Left ventricle myocardium inferior (tissue), 1 donor: ENCODE measurements around the gene CAMSAP3. TPM values are rescaled to one million over a fixed set of nuclear protein-coding genes. Genes with fewer than 3 reads are reported as not detected.

ENCODE experiments used
- DNase-seq: peaks from one replicate; pipeline ENCODE4 v3.0.0-alpha.2; 2020
- H3K27ac ChIP-seq: fragments of 200-600 bp; replicated peaks from 2 replicates; pipeline ENCODE4 v1.8.0; 2021
- H3K27me3 ChIP-seq: fragments of 200-600 bp; 2 replicates; pipeline ENCODE4 v1.8.0; 2021; ENCODE audit warnings: low read depth
- H3K36me3 ChIP-seq: fragments of 200-600 bp; 2 replicates; pipeline ENCODE4 v1.8.0; 2021
- H3K4me1 ChIP-seq: fragments of 200-600 bp; 2 replicates; pipeline ENCODE4 v1.8.0; 2021
- H3K4me3 ChIP-seq: fragments of 200-600 bp; 2 replicates; pipeline ENCODE4 v1.8.0; 2021; ENCODE audit warnings: mild to moderate bottlenecking, moderate library complexity
- H3K9me3 ChIP-seq: fragments of 200-600 bp; replicated peaks from 2 replicates; pipeline ENCODE4 v1.8.0; 2021
- intact Hi-C: fragments of 100-400 bp; cut with micrococcal nuclease; formaldehyde crosslinking; loops from one replicate; pipeline ENCODE4 v1.11.0; 2022
- total RNA-seq: library from RNA; stranded (reverse); fragmentation: NEBNext Ultra II Directional; extraction: Animal tissue kit (Norgen Biotek cat#: 25700); gene quantifications from one replicate; pipeline ENCODE4 v1.2.1, GENCODE V29; 2021
- TF ChIP-seq, protein P1 (sequence below): fragments of 200-600 bp; IDR thresholded peaks from 2 replicates; pipeline ENCODE4 v1.8.0; 2021; ENCODE audit warnings: antibody characterized with exemption, mild to moderate bottlenecking, borderline replicate concordance
- donor health status: DM: no; HTN: yes; CAD: no; lungs with severe emphysema.

Gene CAMSAP3
- total RNA-seq, 1 donor from 2014 or later, result 0.60 TPM

DNA sequence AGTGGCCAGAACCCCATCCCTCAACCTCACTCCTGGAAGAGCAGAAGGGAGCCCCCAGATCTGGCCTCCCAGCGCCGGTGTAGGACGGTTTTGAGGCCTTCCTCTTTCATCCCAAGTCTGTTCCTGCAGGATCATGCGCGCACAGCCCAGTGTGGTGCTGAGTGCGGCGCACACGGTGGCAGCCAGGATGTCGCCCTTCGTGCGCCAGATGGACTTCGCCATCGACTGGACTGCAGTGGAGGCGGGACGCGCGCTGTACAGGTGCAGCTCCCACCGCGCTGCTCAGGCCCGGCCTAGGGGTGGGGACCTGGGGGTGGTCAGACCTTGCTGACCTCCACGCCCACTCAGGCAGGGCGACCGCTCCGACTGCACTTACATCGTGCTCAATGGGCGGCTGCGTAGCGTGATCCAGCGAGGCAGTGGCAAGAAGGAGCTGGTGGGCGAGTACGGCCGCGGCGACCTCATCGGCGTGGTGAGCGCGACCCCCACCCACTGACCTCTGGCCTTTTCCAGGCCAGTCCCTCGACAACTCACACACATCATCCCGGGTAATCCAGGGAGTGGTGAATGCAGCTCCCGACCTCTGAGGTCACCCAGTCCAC lies 45.4 kb upstream of the CAMSAP3 start:
- peaks cover 32% of the 10 kb centered on the region for H3K36me3 ChIP-seq
- no peak for DNase-seq

DNA sequence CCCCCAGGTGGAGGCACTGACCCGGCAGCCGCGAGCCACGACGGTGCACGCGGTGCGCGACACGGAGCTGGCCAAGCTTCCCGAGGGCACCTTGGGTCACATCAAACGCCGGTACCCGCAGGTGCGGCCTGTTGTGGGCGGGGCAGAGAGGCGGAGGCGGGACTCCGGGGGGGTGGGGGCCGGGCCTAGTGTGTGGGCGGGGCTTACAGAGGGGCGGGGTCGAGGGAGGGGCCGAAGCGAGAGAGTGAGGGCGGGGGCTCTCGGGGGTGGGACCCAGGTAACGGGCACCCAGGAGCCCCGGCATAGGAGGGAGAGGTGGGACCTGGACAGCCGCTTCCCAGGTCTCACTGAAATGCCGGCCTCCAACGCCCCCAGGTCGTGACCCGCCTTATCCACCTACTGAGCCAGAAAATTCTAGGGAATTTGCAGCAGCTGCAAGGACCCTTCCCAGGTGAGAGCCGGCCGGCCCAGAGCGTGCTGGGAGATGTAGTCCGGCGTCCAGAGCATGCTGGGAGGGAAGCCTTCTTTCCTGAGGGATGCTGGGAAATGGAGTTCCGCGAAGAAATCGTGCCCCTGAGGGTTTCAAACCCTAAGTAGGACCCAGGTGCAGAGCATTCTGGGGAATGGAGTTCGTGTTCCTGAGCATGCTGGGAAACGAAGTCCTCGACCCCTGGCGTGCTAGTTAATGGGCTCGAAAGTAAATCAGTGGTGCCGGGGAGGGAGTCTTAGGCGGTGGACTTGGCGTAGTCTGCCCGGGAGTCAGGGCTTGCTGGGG lies 44.5 kb upstream of the CAMSAP3 start:
- intact Hi-C loops, result no loop called here
- H3K9me3 ChIP-seq, result no peaks in the 10 kb centered on the region

More for the DNA sequence above, 45.4 kb upstream of the CAMSAP3 start:
- intact Hi-C loops, result no loop called here
- Histone ChIP-seq H3K9me3 (no peaks in the 10 kb centered on the region), H3K27me3 (no peaks in the 10 kb centered on the region), H3K4me1 (peaks cover 3% of the 10 kb centered on the region), H3K27ac (no peak overlapping the region), H3K4me3 (no peak overlapping the region)
- TF ChIP-seq, protein P1, sequence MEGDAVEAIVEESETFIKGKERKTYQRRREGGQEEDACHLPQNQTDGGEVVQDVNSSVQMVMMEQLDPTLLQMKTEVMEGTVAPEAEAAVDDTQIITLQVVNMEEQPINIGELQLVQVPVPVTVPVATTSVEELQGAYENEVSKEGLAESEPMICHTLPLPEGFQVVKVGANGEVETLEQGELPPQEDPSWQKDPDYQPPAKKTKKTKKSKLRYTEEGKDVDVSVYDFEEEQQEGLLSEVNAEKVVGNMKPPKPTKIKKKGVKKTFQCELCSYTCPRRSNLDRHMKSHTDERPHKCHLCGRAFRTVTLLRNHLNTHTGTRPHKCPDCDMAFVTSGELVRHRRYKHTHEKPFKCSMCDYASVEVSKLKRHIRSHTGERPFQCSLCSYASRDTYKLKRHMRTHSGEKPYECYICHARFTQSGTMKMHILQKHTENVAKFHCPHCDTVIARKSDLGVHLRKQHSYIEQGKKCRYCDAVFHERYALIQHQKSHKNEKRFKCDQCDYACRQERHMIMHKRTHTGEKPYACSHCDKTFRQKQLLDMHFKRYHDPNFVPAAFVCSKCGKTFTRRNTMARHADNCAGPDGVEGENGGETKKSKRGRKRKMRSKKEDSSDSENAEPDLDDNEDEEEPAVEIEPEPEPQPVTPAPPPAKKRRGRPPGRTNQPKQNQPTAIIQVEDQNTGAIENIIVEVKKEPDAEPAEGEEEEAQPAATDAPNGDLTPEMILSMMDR, result no peak

DNA sequence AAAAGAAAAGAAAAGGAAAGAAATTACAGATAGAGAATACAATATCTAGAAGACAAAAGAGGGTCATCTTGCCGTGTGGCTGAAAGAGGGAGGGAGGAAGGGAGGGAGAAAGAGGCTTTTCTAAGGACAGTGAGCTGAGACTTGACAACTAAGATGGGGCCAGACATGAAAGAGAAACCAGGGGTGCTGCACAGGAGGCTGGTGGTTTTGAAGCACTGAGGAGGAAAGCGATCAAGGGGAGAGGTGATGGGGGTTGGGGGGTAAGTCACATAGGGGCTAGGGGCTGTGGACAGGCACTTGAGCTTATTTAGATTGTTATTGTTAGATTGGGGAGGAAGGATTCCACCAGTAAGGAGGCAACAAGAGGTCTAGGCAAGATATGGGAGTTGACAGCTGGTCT lies 42.9 kb upstream of the CAMSAP3 start:
- Histone ChIP-seq H3K36me3 (peaks cover 56% of the 10 kb centered on the region), H3K27me3 (no peaks in the 10 kb centered on the region)
- intact Hi-C loops, result no loop called here

More for the DNA sequence above, 44.5 kb upstream of the CAMSAP3 start:
- Histone ChIP-seq H3K27me3 (no peaks in the 10 kb centered on the region), H3K27ac (peak overlapping the region; percentile 46), H3K36me3 (peaks cover 40% of the 10 kb centered on the region), H3K4me3 (peak overlapping the region; percentile 60), H3K4me1 (peaks cover 3% of the 10 kb centered on the region)
- DNase-seq, result peak; percentile 62
- TF ChIP-seq, protein P1, result no peak

DNA sequence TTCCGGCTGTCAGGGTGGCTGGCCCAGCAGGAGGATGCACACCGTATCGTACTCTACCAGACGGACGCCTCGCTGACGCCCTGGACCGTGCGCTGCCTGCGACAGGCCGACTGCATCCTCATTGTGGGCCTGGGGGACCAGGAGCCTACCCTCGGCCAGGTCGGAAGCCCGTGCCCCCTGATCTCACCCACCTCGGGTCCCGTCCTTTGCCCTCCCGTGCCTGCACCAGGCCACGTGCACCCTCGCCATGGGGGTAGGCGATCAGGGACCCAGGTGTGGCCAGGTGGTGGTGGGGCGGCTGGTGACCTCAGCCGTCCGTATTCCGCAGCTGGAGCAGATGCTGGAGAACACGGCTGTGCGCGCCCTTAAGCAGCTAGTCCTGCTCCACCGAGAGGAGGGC lies 41.1 kb upstream of the CAMSAP3 start:
- H3K27me3 ChIP-seq, result no peaks in the 10 kb centered on the region
- DNase-seq, result no peak
- H3K9me3 ChIP-seq, result no peaks in the 10 kb centered on the region
- intact Hi-C loops, result no loop called here
- H3K4me3 ChIP-seq, result no peak overlapping the region
- no peak overlapping the region for H3K27ac ChIP-seq
- TF ChIP-seq, protein P1, result no peak
- H3K4me1 ChIP-seq, result peaks cover 3% of the 10 kb centered on the region
- H3K36me3 ChIP-seq, result peaks cover 74% of the 10 kb centered on the region

More for the DNA sequence above, 42.9 kb upstream of the CAMSAP3 start:
- DNase-seq, result no peak
- Histone ChIP-seq H3K4me1 (peaks cover 3% of the 10 kb centered on the region), H3K9me3 (no peaks in the 10 kb centered on the region), H3K4me3 (no peak overlapping the region), H3K27ac (no peak overlapping the region)
- TF ChIP-seq, protein P1, result no peak

DNA sequence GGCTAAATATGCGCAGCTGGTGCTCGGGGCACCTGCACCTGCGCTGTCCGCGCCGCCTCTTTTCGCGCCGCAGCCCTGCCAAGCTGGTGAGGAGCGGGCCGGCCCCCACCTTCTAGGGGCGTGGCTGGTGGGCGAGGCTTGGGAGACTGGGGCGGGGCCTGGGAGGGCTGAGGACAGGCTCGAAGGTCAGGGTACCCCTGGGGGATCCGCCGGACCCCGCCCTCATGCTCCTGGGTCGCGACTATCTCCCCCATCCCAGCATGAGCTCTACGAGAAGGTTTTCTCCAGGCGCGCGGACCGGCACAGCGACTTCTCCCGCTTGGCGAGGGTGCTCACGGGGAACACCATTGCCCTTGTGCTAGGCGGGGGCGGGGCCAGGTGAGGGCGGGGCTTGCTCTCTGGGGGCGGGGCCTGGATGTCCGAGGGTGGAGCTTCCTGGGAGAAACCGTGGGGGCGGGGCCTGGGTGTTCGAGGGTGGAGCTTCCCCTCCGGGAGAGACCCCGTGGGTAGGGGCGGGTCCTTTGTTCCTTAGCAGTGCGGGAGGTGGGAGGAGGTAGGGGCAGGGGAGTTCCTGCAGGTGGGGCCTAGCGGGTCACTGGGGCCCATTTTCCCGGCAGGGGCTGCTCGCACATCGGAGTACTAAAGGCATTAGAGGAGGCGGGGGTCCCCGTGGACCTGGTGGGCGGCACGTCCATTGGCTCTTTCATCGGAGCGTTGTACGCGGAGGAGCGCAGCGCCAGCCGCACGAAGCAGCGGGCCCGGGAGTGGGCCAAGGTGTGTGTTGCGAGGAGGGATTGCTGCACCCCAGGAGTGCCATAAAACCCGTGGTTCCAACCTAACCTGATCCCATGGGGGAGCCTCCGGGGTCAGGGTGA lies 40.4 kb upstream of the CAMSAP3 start:
- H3K4me1 ChIP-seq, result peaks cover 3% of the 10 kb centered on the region
- DNase-seq, result no peak

More for the DNA sequence above, 40.4 kb upstream of the CAMSAP3 start:
- TF ChIP-seq, protein P1, result no peak
- H3K4me3 ChIP-seq, result no peak overlapping the region
- H3K9me3 ChIP-seq, result peaks cover 2% of the 10 kb centered on the region
- no peaks in the 10 kb centered on the region for H3K27me3 ChIP-seq
- peaks cover 74% of the 10 kb centered on the region for H3K36me3 ChIP-seq
- intact Hi-C loops, result no loop called here
- H3K27ac ChIP-seq, result no peak overlapping the region
